ENCODE data around the gene KLF11.
"Not testable (repeated sequence)": the region's sequence is repeated elsewhere in the genome, so short reads cannot be mapped to it uniquely, and the experiment has no call there.

KLF11 gene

GRCh38 chr2:10027660-10028330, 15.6 kb upstream of the KLF11 start:
- no peak for ATAC-seq

- no peak for ATAC-seq
Measured at GRCh38 chr2:10028407-10028987, 14.9 kb upstream of the KLF11 start.

- ATAC-seq: peak; percentile 85 to 89
Measured at GRCh38 chr2:10028988-10029874, 14.1 kb upstream of the KLF11 start.

DNA sequence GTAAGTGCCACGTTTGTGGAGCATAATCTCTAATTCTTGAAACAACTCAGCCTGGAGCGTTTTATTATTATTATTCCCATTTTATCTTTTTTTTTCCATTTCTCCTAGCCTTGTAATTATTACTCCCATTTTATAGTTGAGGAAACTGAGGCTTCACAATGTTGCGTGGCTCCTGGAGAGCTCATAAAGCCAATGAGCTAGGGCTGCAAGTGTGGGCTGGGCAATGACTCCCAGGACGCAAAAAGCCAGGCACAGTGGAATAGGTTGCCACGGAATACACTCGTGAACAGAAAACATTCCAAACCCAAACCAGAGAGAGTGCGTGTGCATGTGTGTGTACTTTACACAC, 13.5 kb upstream of the KLF11 start:
- ATAC-seq: no peak

GRCh38 chr2:10030311-10030736, 13.0 kb upstream of the KLF11 start:
- no peak for ATAC-seq

GRCh38 chr2:10030798-10031197, 12.6 kb upstream of the KLF11 start:
- not testable (repeated sequence) for ATAC-seq

GRCh38 chr2:10031886-10032745, 11.2 kb upstream of the KLF11 start:
- no peak for ATAC-seq

- no peak for ATAC-seq
Measured at GRCh38 chr2:10032746-10033105, 10.6 kb upstream of the KLF11 start.

- no peak for ATAC-seq
Measured at GRCh38 chr2:10033251-10034006, 9.9 kb upstream of the KLF11 start.

GRCh38 chr2:10034333-10035052, 8.9 kb upstream of the KLF11 start:
- no peak for ATAC-seq

DNA sequence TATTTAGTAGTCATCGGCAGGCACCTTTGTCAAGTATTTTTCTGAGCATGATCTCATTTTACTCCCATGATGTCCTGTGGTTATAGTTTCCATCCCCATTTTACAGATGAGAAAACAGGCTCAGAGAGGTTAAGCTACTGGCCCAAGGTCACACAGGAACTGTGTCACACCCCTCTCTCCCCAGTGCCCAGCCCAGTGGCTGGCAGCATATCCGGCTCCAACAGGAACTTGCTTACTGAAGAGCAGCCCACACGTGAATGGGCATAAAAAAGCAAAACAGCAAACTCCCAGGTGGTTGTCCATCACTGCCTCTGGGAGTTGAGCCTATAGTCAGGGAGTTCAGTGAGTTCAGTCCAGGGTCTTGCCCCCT, 8.3 kb upstream of the KLF11 start:
- ATAC-seq: no peak

GRCh38 chr2:10035633-10036032, 7.7 kb upstream of the KLF11 start:
- ATAC-seq: no peak

DNA sequence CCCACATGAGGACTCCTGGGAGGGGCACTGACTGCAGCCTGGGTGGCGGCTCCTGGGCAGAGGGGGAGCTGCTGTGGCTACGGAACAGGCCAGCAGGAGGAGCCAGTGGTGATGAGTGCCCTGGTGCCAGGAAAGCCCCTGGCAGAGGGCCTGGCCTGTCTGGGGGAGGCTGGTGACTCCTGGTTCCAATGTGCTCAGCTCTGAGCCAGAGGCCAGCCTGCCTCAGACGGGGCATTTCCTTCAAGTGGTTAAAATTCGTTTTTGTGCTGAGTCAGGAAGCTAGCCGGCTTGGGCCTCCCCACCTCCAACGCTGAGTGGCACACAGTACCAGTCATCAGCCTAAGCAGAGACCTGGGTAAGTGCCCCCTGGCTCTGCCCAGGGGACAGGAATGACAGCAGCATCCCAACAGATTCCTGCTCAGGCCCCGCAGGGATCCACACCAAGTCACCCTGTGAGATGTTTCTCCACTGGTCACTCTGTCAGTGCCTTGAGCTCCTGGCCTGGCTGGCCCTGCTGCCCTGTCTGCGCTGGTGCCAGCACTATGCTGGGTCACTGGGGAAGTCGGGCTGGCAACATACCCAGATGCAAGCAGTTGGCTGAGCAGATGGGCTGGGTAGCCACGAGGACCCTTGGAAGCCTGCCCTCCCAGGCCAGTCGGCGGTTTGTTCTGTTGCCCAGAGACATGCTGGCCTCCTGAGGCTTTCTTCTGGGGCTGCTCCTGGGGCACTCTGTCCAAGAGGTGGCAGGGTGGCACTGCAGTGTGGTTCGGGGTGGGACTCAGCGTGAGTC, 7.1 kb upstream of the KLF11 start:
- ATAC-seq: peak; percentile 77 to 80

GRCh38 chr2:10038123-10038522, 5.2 kb upstream of the KLF11 start:
- no peak for ATAC-seq

DNA sequence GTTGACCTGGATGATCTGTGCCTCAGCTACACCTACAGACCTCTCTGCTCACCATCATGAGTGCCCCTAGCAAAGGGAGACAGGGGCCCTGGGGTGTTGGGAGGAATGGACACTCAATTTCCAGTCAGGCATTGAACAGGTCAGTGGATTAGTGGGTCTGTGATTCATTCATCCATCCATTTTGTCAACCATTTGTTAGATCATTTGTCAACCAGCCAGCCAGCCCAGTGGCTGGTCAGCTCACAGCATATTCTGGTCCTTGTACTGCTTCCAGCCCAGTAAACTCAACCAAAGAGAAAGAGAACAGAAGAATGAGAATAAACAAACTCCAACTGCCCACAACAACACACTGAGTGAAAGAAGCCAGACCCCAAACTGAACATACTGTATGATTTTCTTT, 4.6 kb upstream of the KLF11 start:
- ATAC-seq: no peak

DNA sequence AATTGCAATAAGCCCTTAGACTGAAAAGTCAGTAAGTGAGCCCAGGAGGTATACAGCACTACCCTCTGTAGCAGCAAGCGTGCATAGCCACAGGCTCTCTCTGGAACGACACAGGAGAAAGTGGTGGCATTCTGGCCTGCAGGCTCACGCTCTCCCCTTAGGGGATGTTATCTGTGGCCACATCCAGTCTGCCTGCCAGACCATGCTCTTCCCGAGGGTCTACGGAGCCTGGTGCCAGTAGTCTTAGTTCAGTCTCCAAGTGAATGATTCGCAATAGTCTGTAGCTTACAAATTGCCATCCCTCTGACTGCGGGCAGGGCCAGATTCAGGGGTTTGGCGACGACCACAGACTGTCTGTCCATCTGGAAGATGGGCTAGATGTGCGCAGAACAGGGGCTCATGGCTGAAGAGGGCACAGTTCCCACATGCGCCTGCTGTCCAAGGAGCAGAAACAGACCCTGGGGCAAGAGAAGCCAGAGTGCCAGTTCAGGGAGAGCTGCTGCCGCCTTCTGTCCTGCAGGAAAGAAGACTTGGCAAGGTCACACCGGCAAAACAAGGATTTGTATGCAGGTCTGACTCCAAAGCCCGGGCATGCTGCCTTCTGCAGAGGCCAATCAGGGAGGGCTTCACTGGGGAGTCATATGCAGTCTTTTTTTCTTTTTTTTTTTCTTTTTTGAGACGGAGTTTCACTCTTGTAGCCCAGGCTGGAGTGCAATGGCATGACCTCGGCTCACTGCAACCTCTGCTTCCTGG, 3.5 kb upstream of the KLF11 start:
- no peak for ATAC-seq

- no peak for ATAC-seq
Measured at GRCh38 chr2:10041711-10042110, 1.6 kb upstream of the KLF11 start.

- ATAC-seq: no peak
Measured at GRCh38 chr2:10042301-10043161, 819 bp upstream of the KLF11 start.
